NCI-H2196 (cell line): ENCODE data around the gene TEX51.
A peak's percentile ranks its signal among the peaks of the same experiment; 100 is the strongest.

Experiments used
- DNase-seq: peaks from one replicate; lab custom pipeline; 2025; ENCODE audit not compliant: unreplicated experiment; lab: John Stamatoyannopoulos, UW

The TEX51 gene

GRCh38 chr2:126911111-126911796 lies 12.6 kb downstream of the TEX51 start:
- DNase-seq: no peak

GRCh38 chr2:126912201-126912600 lies 13.5 kb downstream of the TEX51 start:
- DNase-seq: no peak

- no peak for DNase-seq
These were observed 14.6 kb downstream of the TEX51 start for GRCh38 chr2:126913329-126913728.

- DNase-seq: no peak
These were observed 15.4 kb downstream of the TEX51 start for GRCh38 chr2:126913881-126914615.

GRCh38 chr2:126914811-126915500 lies 16.3 kb downstream of the TEX51 start:
- DNase-seq: no peak

GRCh38 chr2:126915903-126916302 lies 17.2 kb downstream of the TEX51 start:
- DNase-seq: no peak

- no peak for DNase-seq
These were observed 18.1 kb downstream of the TEX51 start for GRCh38 chr2:126916744-126917143.

- DNase-seq: no peak
These were observed 22.4 kb downstream of the TEX51 start for GRCh38 chr2:126921066-126921465.

GRCh38 chr2:126930970-126931590 lies 32.4 kb downstream of the TEX51 start:
- no peak for DNase-seq

- DNase-seq: no peak
These were observed 33.8 kb downstream of the TEX51 start for GRCh38 chr2:126932529-126932928.

GRCh38 chr2:126932966-126933710 lies 34.4 kb downstream of the TEX51 start:
- DNase-seq: no peak

GRCh38 chr2:126933711-126934091 lies 35.0 kb downstream of the TEX51 start:
- DNase-seq: no peak

GRCh38 chr2:126934809-126935208 lies 36.1 kb downstream of the TEX51 start:
- DNase-seq: peak; percentile 73

GRCh38 chr2:126935774-126936173 lies 37.1 kb downstream of the TEX51 start:
- DNase-seq: no peak

- no peak for DNase-seq
These were observed 37.6 kb downstream of the TEX51 start for GRCh38 chr2:126936219-126936723.

- DNase-seq: no peak
These were observed 41.6 kb downstream of the TEX51 start for GRCh38 chr2:126940331-126940730.

- DNase-seq: no peak
These were observed 43.9 kb downstream of the TEX51 start for GRCh38 chr2:126942427-126943203.

GRCh38 chr2:126943612-126944348 lies 45.1 kb downstream of the TEX51 start:
- no peak for DNase-seq

GRCh38 chr2:126945118-126945517 lies 46.4 kb downstream of the TEX51 start:
- no peak for DNase-seq
